GM19239 (cell line): ENCODE results near the gene TMEM272.

ENCODE experiments used
- DNase-seq: peaks from one replicate; pipeline ENCODE4 v3.0.0; 2011; ENCODE audit warnings: low spot score; ENCODE audit not compliant: insufficient read length
- FAIRE-seq: peaks from 2 replicates; lab custom pipeline; 2011; peaks lifted over from hg19 to GRCh38; lab: Jason Lieb, UNC

The TMEM272 gene

DNA sequence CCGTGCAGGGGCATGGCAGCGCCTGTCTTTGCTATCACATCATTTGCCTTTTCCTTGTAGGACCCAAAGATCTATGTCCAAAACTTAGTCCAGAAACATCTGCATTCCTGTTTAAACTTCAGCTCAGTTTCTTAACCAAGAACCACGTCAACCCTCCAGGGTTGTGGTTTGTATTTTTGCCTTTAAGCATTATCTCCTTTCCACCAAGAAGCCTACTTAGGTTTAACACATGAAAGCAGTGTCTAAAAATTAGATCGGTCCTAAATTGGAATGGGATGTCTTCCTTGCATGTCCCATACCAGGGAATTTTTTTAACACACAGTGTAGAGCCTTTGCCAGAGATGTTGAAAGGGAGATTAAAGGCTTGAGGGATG is 79.8 kb downstream of the TMEM272 start:
- no peak for DNase-seq
- FAIRE-seq = no peak

- FAIRE-seq (peak; percentile 96), DNase-seq (peak; percentile 56)
Observed at GRCh38 chr13:51764184-51765141, 80.5 kb downstream of the TMEM272 start.

DNA sequence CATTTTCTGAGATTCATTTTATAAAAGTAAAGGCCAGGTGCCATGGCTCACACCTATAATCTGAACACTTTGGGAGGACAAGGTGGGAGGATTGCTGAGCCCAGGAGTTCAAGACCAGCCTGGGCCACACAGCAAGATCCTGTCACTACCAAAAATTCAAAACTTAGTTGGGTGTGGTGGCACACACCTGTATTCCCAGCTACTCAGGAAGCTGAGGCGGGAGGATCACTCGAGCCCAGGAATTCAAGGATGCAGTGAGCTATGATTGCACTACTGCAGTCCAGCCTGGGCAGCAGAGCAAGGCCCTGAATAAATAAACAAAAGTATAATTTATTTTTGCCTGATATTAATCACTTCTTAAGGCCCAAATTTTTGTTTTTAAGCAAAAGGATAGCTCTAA is 81.5 kb downstream of the TMEM272 start:
- FAIRE-seq (no peak), DNase-seq (no peak)
